Ovary (tissue), 9 donors: ENCODE results near the gene PRR23B. TPM values are rescaled to one million over a fixed set of nuclear protein-coding genes. Genes with fewer than 3 reads are reported as not detected.

Source experiments
- DNase-seq, 5 donors: peaks; one replicate each; pipeline ENCODE4 v3.0.0-alpha.2; 2019 to 2020
- H3K27ac ChIP-seq, 2 donors: fragments of 200-600 bp; one replicate each; pipeline versions ENCODE4 v1.5.1 to v1.8.0; 2019 to 2022
- H3K27me3 ChIP-seq: fragments of 200-600 bp; one replicate; pipeline ENCODE4 v1.8.0; 2022
- H3K36me3 ChIP-seq: fragments of 200-600 bp; sonication (generic); one replicate; pipeline ENCODE4 v1.5.1; 2019
- H3K4me1 ChIP-seq: one replicate; pipeline ENCODE4 v1.8.1; 2013; ENCODE audit warnings: mild to moderate bottlenecking, moderate library complexity; ENCODE audit not compliant: insufficient read depth
- H3K4me3 ChIP-seq: fragments of 200-600 bp; sonication (generic); one replicate; pipeline ENCODE4 v1.5.1; 2017
- H3K9me3 ChIP-seq, 2 donors: fragments of 200-600 bp in 1 of 2; sonication (generic) in 1 of 2; one replicate each; pipeline versions ENCODE4 v1.5.1 to v1.8.1; 2013 to 2019; ENCODE audit warnings: mild to moderate bottlenecking in 1 of 2, moderate library complexity in 1 of 2
- EP300 ChIP-seq: sonication (generic); formaldehyde crosslinking; IDR thresholded peaks from one replicate; pipeline ENCODE4 v1.6.1; 2017; ENCODE audit warnings: antibody characterized with exemption
- POLR2A ChIP-seq: fragments of 450-650 bp; IDR thresholded peaks from one replicate; pipeline ENCODE4 v1.6.1; 2017; ENCODE audit warnings: antibody characterized with exemption, mild to moderate bottlenecking, moderate library complexity
- WGBS, 3 donors: extraction: QIAGEN DNeasy Blood & Tissue Kit in 1 of 3; methylation state at CpG; one replicate each; pipeline versions ENCODE4 v1.1.5 to v1.1.7; 2013 to 2017; 5-methylcytosine and 5-hydroxymethylcytosine counted together
- intact Hi-C, 4 donors: fragments of 100-400 bp; cut with DNase I; formaldehyde crosslinking; loops; one replicate each; pipeline versions ENCODE4 v1.11.0 to v1.15.1; 2022 to 2023
- polyA plus RNA-seq, 2 donors: library from polyadenylated mRNA; stranded (reverse); fragments of 200-250 nt in 1 of 2; fragments of 350-450 nt in 1 of 2; fragmentation: Illumina TruSeq in 1 of 2; extraction: RNeasy Lipid Tissue Mini Kit (QIAGEN cat#74804) in 1 of 2; gene quantifications; one replicate each; pipeline ENCODE4 v1.2.3, GENCODE V29; 2013 to 2014
- total RNA-seq, 7 donors: library from RNA; depleted of rRNA in 2 of 7; stranded (reverse); fragments of >200 nt in 2 of 7; fragmentation: NEBNext Ultra II Directional in 3 of 7; extraction: Animal tissue kit (Norgen Biotek cat#: 25700) in 3 of 7; gene quantifications; one replicate each; pipeline versions ENCODE4 v1.1.0 to v1.2.4, GENCODE V29; 2016 to 2023
- TF ChIP-seq, protein P1 (sequence below), 3 donors: fragments of 450-650 bp in 2 of 3; fragments of 200-600 bp in 1 of 3; IDR thresholded peaks; one replicate each; pipeline versions ENCODE4 v1.5.1 to v1.8.0; 2016 to 2022; ENCODE audit warnings: antibody characterized with exemption in 3 of 3, mild to moderate bottlenecking in 1 of 3
- donor health status: DM: no; HTN: no; CAD: no; lungs with moderate emphysema.
- donor health status: DM: no; HTN: no; CAD: no.
- donor health status: Bipolar disorder and iron deficiency.
- donor health status: DM: yes; HTN: yes; CAD: no.
- donor health status: DM: no; HTN: no; CAD: no.
- donor health status: DM: yes; HTN: yes; CAD: no.

Gene PRR23B
- total and polyA plus RNA-seq, 9 donors = not detected

DNA sequence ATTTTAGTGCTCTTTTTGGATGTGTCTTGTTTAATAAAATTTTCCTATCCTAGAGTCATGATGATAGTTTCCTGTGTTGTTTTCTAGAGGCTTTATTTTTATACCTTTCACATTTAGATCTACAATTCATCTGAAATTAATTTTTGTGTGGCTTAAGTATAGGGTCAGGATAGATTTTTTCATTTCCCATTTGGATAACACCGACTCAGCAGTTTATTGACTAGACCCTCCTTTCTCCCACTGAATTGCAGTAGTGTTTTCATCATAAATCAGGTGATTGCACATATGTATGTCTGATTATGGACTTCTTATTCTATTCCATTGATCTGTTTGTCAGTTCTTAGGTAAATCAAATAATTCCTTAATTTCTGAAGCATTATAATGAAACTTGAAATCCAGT is 25.0 kb downstream of the PRR23B start:
- H3K4me1 ChIP-seq = no peaks in the 10 kb centered on the region
- H3K27ac ChIP-seq = no peak overlapping the region
- H3K4me3 ChIP-seq = no peak overlapping the region
- TF ChIP-seq EP300 (no peak), POLR2A (no peak)
- TF ChIP-seq, protein P1, sequence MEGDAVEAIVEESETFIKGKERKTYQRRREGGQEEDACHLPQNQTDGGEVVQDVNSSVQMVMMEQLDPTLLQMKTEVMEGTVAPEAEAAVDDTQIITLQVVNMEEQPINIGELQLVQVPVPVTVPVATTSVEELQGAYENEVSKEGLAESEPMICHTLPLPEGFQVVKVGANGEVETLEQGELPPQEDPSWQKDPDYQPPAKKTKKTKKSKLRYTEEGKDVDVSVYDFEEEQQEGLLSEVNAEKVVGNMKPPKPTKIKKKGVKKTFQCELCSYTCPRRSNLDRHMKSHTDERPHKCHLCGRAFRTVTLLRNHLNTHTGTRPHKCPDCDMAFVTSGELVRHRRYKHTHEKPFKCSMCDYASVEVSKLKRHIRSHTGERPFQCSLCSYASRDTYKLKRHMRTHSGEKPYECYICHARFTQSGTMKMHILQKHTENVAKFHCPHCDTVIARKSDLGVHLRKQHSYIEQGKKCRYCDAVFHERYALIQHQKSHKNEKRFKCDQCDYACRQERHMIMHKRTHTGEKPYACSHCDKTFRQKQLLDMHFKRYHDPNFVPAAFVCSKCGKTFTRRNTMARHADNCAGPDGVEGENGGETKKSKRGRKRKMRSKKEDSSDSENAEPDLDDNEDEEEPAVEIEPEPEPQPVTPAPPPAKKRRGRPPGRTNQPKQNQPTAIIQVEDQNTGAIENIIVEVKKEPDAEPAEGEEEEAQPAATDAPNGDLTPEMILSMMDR (IDR thresholded peaks at IDR 0.05) = no peak
- no peaks in the 10 kb centered on the region for H3K9me3 ChIP-seq
- DNase-seq = no peak
- 87 to 90% (median 89%) methylated on average over 1 of the region's 1 CpG for WGBS, 3 donors
- H3K36me3 ChIP-seq = no peaks in the 10 kb centered on the region
- H3K27me3 ChIP-seq = no peaks in the 10 kb centered on the region
- intact Hi-C loops = no loop called here

DNA sequence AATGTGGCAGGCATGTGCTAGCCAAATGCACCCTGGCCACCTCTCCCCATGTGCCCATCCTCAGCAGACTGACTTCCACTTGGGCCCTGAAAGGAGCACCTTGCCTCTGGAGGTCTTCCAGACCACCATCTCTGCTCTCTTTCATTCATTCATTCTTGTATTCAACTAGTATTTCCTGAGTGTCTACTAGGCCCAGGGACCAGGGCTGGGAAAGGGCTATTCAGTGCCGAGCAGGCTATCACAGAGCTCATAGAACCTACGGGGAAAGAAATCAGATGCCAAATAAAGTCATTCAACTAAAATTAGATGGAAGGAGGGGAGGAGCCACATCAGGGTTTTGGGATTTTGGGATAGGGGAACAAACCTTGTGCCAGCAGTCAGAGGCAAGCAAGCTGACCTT is 33.5 kb downstream of the PRR23B start:
- no peak for DNase-seq
- H3K4me3 ChIP-seq = no peak overlapping the region
- 80 to 97% (median 85%) methylated on average over 2 of the region's 2 CpGs for WGBS, 3 donors
- no peak overlapping the region for H3K27ac ChIP-seq
- TF ChIP-seq, protein P1 (IDR thresholded peaks at IDR 0.05) = no peak
- TF ChIP-seq POLR2A (no peak), EP300 (no peak)
- peaks cover 2% of the 10 kb centered on the region for H3K4me1 ChIP-seq
- no peaks in the 10 kb centered on the region for H3K36me3 ChIP-seq
- no peaks in the 10 kb centered on the region for H3K9me3 ChIP-seq
- H3K27me3 ChIP-seq = no peaks in the 10 kb centered on the region
- intact Hi-C loops = no loop called here

DNA sequence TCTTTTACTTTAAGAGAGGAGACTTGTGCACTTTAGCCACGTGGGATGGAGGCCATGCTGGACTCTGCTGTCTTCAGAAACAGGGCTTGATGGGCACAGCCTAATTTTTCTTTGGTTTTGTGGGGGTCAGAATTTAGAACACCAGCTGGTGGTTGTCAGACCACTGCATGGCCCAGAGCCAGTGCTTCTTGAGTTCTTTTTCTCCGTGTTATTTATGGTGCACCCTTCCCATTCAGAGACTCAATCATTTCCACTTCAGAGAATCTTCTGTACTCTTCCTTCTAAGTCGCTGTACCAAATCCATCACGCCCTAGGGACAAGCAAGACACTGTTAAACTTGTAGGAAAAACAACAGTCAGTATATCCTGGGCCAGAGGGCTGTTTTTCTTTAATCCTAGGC is 34.8 kb downstream of the PRR23B start:
- no peak for DNase-seq
- H3K27me3 ChIP-seq = no peaks in the 10 kb centered on the region
- WGBS, 3 donors = 25 to 44% (median 41%) methylated on average over 4 of the region's 4 CpGs
- TF ChIP-seq POLR2A (no peak), EP300 (no peak)
- TF ChIP-seq, protein P1 (IDR thresholded peaks at IDR 0.05) = no peak
- no peak overlapping the region for H3K4me3 ChIP-seq
- intact Hi-C loops = no loop called here
- no peaks in the 10 kb centered on the region for H3K9me3 ChIP-seq
- peaks cover 2% of the 10 kb centered on the region for H3K4me1 ChIP-seq
- no peaks in the 10 kb centered on the region for H3K36me3 ChIP-seq
- no peak overlapping the region for H3K27ac ChIP-seq

DNA sequence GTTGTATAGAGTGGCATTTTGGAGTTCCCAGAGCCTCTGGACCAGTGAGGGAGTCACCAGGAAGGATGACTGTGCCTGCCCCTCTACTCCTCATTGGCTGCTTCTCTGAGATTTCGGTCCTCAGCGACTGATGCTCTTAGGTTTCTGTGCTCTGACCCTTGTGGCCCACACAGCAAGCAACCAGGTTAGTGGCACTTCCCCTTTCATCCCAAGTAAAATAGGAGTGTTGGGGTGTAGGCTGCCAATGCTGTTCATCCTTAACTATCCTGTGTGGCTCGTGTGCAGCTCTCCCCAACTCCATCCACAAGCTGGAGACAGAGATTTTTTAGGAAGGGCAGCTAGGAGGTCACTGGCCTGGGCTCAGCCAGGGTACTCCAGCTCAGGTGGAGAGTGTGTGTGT is 35.9 kb downstream of the PRR23B start:
- no peaks in the 10 kb centered on the region for H3K36me3 ChIP-seq
- DNase-seq = no peak
- no peak for TF ChIP-seq POLR2A
- no peak for TF ChIP-seq EP300
- TF ChIP-seq, protein P1 (IDR thresholded peaks at IDR 0.05) = no peak

DNA sequence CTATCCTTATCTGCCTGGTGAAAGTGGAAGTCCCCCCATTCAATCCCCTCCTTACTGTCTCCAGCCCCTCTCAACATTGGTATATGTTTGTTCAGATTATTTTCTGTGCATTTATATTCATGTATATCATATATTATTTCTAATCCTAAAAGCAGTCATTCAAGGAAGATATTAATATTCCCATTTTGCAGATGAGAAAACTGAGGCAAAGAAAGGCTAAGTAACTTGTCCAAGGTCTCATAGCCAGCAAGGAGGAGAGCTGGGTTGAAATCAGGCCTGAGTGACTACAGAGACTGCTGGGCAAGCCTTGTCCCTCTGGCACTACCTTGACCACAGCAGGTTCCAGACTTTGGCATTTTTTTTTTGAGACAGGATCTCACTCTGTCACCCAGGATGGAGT is 44.7 kb downstream of the PRR23B start:
- H3K4me3 ChIP-seq = no peak overlapping the region
- peaks cover 3% of the 10 kb centered on the region for H3K4me1 ChIP-seq
- TF ChIP-seq, protein P1 (IDR thresholded peaks at IDR 0.05) = no peak
- TF ChIP-seq POLR2A (no peak), EP300 (no peak)
- intact Hi-C loops = no loop called here
- no peak for DNase-seq
- no peaks in the 10 kb centered on the region for H3K36me3 ChIP-seq
- no peaks in the 10 kb centered on the region for H3K9me3 ChIP-seq
- H3K27ac ChIP-seq = no peak overlapping the region
- H3K27me3 ChIP-seq = no peaks in the 10 kb centered on the region

More for the DNA sequence above, 35.9 kb downstream of the PRR23B start:
- Histone ChIP-seq H3K27ac (no peak overlapping the region), H3K4me1 (peaks cover 4% of the 10 kb centered on the region), H3K4me3 (no peak overlapping the region), H3K9me3 (no peaks in the 10 kb centered on the region), H3K27me3 (no peaks in the 10 kb centered on the region)
- intact Hi-C loops = loop anchor here in 1 of 4 donors (5.0 kb wide), 1 partner anchor 48 kb away; no protein-coding TSS in a partner anchor
- WGBS, 3 donors = 47 to 56% (median 50%) methylated on average over 3 of the region's 3 CpGs
